Thoracic aorta (tissue), 2 donors: ENCODE measurements around the gene OVOL3. TPM values are rescaled to one million over a fixed set of nuclear protein-coding genes. Genes with fewer than 3 reads are reported as not detected.

ENCODE experiments used
- ATAC-seq: fragments of 150-250 bp; one replicate; pipeline ENCODE4 v1.8.0; 2017; ENCODE audit warnings: low read depth; ENCODE audit not compliant: insufficient number of reproducible peaks, low FRiP score
- DNase-seq: peaks from one replicate; pipeline ENCODE4 v3.0.0-alpha.2; 2020; ENCODE audit warnings: low spot score
- H3K27ac ChIP-seq, 2 donors: fragments of 200-600 bp; sonication (generic); 1 replicate in 1 of 2; 2 replicates in 1 of 2; pipeline ENCODE4 v1.5.1; 2016; ENCODE audit warnings: mild to moderate bottlenecking in 2 of 2, moderate library complexity in 2 of 2
- H3K27me3 ChIP-seq: fragments of 200-600 bp; sonication (generic); replicated peaks from 2 replicates; pipeline ENCODE4 v1.6.0; 2016; ENCODE audit warnings: mild to moderate bottlenecking; ENCODE audit not compliant: insufficient read depth
- H3K36me3 ChIP-seq: fragments of 200-600 bp; sonication (generic); one replicate; pipeline ENCODE4 v1.5.1; 2016
- H3K4me1 ChIP-seq, 2 donors: fragments of 200-600 bp; sonication (generic); 1 replicate in 1 of 2; 2 replicates in 1 of 2; pipeline versions ENCODE4 v1.5.1 to v1.6.0; 2016; ENCODE audit warnings: low read depth in 2 of 2, mild to moderate bottlenecking in 1 of 2; ENCODE audit not compliant: control insufficient read depth in 1 of 2
- H3K4me3 ChIP-seq: fragments of 200-600 bp; sonication (generic); 2 replicates; pipeline ENCODE4 v1.5.1; 2016; ENCODE audit warnings: mild to moderate bottlenecking
- H3K9me3 ChIP-seq: fragments of 200-600 bp; sonication (generic); 2 replicates; pipeline ENCODE4 v1.5.1; 2016
- total RNA-seq, 2 donors: library from RNA; depleted of rRNA; stranded (reverse); fragments of >200 nt; gene quantifications; one replicate each; pipeline versions ENCODE4 v1.1.0 to v1.2.3, GENCODE V29; 2016
- TF ChIP-seq, protein P1 (sequence below): fragments of 200-600 bp; sonication (generic); IDR thresholded peaks from one replicate; pipeline ENCODE4 v1.5.1; 2019; ENCODE audit warnings: antibody characterized with exemption

The OVOL3 gene
- total RNA-seq, 2 donors from 2014 or later, result not detected

DNA sequence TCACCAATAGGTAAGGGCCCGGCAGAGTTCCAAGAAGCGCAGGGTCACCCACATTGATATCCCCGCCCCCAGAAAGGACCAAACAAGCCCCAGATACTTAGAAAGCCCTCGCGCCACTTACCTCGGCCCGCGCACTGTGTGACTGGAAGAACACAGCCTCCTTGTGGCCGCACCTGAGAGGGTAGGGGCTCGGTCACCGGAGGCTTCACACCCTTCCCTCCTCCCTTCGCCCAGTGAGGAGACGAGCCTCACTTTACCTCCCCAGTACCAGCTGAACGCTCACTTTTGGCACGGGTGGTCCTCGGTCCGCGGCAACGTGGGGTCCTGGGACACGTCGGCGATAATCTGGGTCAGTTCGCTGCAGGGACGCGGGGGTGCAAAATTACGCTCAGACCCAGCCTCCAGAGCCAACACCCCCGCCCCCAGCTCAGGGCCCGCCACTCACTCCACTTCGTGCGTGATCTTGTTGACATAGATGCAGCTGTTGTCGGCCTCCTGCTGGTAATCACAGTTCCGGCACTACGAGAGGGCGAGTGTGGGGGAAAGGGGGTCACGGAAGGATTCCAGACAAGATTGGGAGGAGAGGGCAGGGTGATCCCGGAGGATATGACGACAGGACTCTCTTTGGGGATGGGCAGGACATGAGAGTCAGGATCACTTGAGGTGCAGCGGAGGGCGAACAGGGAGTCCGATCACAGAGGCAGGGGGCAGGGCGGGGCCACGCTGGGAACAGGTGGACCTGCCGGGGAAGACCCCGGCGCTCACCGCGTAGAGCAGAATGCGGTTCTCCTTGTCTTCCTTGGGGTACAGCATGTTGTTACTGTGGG, 3.2 kb downstream of the OVOL3 start:
- H3K36me3 ChIP-seq, result peaks cover 6% of the 10 kb centered on the region
- H3K27ac ChIP-seq, result peak overlapping the region; percentile 55 to 68
- peaks cover 18 to 30% of the 10 kb centered on the region in 2 donors for H3K4me1 ChIP-seq
- no peak for ATAC-seq
- H3K27me3 ChIP-seq, result no peaks in the 10 kb centered on the region
- no peak for DNase-seq
- H3K9me3 ChIP-seq, result no peaks in the 10 kb centered on the region
- peak overlapping the region; percentile 92 for H3K4me3 ChIP-seq
- TF ChIP-seq, protein P1, sequence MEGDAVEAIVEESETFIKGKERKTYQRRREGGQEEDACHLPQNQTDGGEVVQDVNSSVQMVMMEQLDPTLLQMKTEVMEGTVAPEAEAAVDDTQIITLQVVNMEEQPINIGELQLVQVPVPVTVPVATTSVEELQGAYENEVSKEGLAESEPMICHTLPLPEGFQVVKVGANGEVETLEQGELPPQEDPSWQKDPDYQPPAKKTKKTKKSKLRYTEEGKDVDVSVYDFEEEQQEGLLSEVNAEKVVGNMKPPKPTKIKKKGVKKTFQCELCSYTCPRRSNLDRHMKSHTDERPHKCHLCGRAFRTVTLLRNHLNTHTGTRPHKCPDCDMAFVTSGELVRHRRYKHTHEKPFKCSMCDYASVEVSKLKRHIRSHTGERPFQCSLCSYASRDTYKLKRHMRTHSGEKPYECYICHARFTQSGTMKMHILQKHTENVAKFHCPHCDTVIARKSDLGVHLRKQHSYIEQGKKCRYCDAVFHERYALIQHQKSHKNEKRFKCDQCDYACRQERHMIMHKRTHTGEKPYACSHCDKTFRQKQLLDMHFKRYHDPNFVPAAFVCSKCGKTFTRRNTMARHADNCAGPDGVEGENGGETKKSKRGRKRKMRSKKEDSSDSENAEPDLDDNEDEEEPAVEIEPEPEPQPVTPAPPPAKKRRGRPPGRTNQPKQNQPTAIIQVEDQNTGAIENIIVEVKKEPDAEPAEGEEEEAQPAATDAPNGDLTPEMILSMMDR, result no peak

DNA sequence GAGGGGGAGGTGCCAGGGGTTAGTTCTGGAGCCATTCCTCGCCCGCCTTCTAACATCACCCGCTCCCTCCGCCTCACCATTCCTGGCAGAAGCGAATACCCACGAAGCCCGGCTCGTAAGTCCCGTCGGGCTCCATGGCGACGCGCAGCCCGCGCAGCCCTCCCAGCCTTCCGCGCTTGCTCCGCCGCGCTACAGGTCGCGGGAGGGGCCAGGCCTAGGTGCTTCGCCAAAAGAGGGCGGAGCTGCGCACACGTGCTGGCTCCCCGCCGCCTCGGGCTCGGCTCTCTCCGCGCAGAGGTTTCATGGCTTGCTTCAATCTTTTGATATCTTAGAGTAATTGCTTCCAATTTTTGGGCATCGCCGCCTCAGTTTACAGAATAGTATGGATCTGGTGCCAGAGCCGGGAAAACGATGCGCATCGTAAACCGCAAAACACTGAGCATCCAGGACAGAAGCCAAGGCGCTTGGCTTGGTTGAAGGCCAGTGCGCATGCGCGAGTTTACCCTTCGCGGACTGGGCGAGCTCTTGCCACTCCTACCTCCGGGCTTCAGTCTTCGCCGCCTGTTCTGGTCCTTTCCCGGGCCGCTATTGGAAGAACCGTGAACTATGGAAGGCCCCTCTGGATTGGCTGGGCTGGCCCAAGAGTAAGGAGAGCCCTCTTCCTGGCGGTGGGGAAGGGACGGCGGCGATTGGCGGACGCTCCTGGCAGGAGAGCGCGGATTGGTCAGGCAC, 3.9 kb downstream of the OVOL3 start, which contains the start of gene POLR2I:
Gene POLR2I, minus strand, starts transcription at position 155 of the 732 bp plus-strand sequence. Its CDS starts 19 bp downstream, at position 136.
- no peaks in the 10 kb centered on the region for H3K27me3 ChIP-seq
- peak within 1 kb of the TSS; percentile 92 for H3K4me3 ChIP-seq
- peaks cover 18 to 30% of the 10 kb centered on the region in 2 donors for H3K4me1 ChIP-seq
- TF ChIP-seq, protein P1, result no peak
- DNase-seq (peak; percentile 99), ATAC-seq (peak; percentile 100)
- H3K36me3 ChIP-seq, result peaks cover 10% of the 10 kb centered on the region
- no peaks in the 10 kb centered on the region for H3K9me3 ChIP-seq
- H3K27ac ChIP-seq, result peak within 1 kb of the TSS; percentile 68 to 86

DNA sequence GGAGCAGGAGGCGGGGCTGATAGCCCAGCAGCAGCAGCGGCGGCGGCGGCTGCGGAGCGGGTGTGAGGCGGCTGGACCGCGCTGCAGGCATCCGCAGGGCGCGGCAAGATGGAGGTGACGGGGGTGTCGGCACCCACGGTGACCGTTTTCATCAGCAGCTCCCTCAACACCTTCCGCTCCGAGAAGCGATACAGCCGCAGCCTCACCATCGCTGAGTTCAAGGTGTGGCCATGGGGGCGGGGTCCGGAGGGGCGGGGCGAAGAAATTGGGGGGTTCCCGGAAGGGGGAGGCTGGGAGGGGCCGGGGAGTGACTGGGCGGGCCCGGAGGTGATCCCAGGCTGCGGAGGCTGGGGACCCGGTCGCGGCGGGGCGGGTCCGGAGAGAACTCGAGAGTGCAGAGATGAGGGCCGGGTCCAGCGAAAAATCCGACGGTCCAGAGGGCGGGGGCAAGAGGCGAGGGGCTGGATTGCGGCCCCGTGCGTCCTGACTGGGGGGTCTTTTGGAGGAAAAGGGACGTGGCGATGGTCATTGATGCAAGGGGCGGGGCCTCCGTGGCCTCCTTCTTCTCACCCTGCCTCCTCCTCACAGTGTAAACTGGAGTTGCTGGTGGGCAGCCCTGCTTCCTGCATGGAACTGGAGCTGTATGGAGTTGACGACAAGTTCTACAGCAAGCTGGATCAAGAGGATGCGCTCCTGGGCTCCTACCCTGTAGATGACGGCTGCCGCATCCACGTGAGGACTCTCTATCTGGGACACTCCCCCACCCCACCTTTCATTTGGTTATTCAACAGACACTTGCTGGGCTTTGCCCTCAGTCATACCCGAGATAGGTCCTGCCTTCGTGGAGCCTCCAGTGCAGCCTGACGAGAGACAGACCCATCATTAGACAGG, 4.8 kb downstream of the OVOL3 start, which contains the start of gene TBCB:
Gene TBCB, plus strand, starts transcription at position 16 of the 891 bp plus-strand sequence. Its CDS starts 93 bp downstream, at position 109.
- Histone ChIP-seq H3K27ac (peak within 1 kb of the TSS; percentile 68 to 86), H3K4me1 (peaks cover 18 to 30% of the 10 kb centered on the region in 2 donors), H3K36me3 (peaks cover 14% of the 10 kb centered on the region), H3K27me3 (no peaks in the 10 kb centered on the region), H3K9me3 (no peaks in the 10 kb centered on the region), H3K4me3 (peak within 1 kb of the TSS; percentile 92)
- ATAC-seq, result peak; percentile 4
- peak; percentile 42 for DNase-seq
- TF ChIP-seq, protein P1, result no peak

DNA sequence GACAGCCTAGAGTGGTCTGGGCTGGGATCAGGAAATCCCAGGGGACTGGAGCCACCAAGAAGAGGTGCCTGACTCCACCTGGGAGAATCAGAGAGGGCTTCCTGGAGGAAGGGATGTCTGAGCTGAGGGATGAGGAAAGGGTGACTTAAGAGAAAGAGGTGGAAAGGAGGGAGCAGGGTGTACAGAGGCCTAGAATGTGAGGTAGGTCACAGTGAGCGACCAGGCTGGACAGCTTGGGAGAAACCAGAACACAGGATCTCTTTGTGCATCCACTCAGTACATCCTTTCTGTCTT, 5.3 kb downstream of the OVOL3 start:
- H3K9me3 ChIP-seq, result no peaks in the 10 kb centered on the region
- H3K27me3 ChIP-seq, result no peaks in the 10 kb centered on the region
- no peak for ATAC-seq

More for the DNA sequence above, 5.3 kb downstream of the OVOL3 start:
- Histone ChIP-seq H3K4me3 (peak overlapping the region; percentile 92), H3K27ac (peak overlapping the region; percentile 68 to 86), H3K36me3 (peaks cover 14% of the 10 kb centered on the region), H3K4me1 (peaks cover 18 to 30% of the 10 kb centered on the region in 2 donors)
- no peak for DNase-seq
- TF ChIP-seq, protein P1, result no peak
